ENCODE data around the gene PEF1.

The PEF1 gene

DNA sequence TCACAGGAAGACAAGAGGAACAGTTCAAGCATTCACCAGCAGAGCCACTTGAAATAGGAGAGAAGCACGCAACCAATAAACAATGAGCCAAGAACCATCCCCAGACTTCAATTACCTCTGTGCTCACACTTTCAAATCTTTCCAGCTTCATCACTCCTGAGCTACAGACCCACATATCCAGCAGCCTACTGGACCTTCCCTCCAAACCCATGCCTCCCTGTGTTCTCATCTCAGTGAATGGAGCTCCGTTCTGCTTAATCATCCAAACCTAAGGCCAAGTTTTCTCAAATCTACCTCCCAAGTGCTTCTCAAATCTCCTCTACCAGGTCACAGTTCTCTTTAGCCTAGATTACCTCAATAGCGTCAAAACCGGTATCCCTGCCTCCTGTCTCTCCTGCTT is 3.7 kb downstream of the PEF1 start:
- no peak for DNase-seq (ENCODE audit: insufficient read length)
- TF ChIP-seq POLR2A (IDR thresholded peaks at IDR 0.05; ENCODE audit: low read depth, low read length): no peak
- TF ChIP-seq TAF1 (IDR thresholded peaks at IDR 0.05; ENCODE audit: borderline replicate concordance, low read depth, low read length): no peak
- no peak for FAIRE-seq

DNA sequence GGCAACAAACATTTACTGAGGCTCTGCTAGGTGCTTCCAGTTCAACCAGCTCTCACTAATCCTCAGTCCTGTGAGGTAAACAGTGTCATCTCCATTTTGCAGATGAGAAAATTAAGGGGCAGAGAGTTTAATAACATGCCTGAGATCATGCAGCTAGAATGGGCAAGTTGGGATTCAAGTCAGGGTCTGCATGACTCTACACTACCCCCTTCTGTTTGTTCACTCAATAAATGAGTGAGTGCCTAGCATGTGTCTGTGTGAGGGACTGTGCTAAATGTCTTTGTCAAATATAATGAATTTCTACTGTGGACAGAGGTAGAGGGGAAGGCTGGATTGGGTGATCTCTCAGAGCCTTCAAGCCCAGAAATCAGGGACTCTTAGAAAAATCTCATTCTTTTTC is 4.5 kb downstream of the PEF1 start:
- DNase-seq (ENCODE audit: insufficient read length): no peak
- TF ChIP-seq TAF1 (IDR thresholded peaks at IDR 0.05; ENCODE audit: borderline replicate concordance, low read depth, low read length): no peak
- TF ChIP-seq POLR2A (IDR thresholded peaks at IDR 0.05; ENCODE audit: low read depth, low read length): no peak
- TF ChIP-seq POLR2AphosphoS5 (IDR thresholded peaks at IDR 0.05; ENCODE audit: low read depth, low read length): no peak
- no peak for FAIRE-seq

DNA sequence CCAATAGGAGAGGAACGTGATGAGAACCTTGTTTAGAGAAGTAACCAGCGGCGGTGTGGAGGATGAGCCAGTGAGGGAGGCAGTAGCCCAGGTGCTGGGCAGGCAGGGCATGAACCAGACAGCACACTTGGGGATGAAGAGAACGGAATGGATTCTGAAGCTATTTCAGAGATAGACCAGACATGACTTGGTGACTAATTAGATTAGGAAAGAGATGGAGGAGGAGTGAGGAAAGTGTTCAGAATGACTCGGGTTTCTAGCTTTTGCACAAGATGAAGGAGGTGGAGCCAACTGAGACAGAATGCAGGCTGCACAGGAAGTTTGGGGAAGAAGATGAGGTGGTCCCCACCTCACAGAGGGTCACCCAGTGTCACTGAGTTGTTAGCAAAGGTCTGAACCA is 5.1 kb downstream of the PEF1 start:
- no peak for DNase-seq (ENCODE audit: insufficient read length)
- TF ChIP-seq POLR2AphosphoS5 (IDR thresholded peaks at IDR 0.05; ENCODE audit: low read depth, low read length) (no peak), POLR2A (IDR thresholded peaks at IDR 0.05; ENCODE audit: low read depth, low read length) (no peak), TAF1 (IDR thresholded peaks at IDR 0.05; ENCODE audit: borderline replicate concordance, low read depth, low read length) (no peak)
- no peak for FAIRE-seq

DNA sequence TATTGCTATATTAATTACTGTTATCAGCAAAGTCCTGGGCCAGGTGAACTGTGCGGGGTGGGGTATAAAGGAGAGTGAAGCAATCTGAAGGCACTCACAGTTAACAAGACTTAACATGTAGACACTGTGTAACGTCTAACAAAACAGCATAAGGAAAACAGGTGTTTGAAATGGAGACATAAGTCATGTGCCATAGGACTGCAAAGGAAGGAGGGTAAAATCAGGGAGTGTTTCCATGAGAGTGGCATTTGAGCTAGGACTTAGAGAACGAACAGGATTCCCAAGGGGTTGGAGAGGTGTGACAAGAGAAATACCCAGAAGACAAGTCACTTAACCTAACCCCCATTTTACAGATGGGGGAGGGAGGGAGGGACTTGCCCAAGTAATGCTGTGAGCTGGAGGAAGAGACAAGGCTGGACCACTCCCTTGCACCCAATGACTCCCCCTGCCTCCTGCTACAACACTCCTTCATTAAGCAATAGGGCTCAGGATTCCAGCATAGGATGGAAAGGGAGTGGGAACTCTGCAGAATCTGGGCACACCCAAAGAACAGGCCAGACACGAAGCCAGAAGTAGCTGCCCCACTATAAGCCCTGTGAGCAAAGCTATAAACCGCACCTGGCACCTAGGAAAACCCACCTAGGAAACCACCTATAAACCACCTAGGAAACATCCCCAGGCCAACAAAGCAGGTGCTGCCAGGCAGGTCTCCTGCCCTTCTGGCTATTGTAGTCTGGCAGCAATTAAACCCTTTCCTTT is 6.6 kb downstream of the PEF1 start:
- TF ChIP-seq POLR2AphosphoS5 (IDR thresholded peaks at IDR 0.05; ENCODE audit: low read depth, low read length) (no peak), TAF1 (IDR thresholded peaks at IDR 0.05; ENCODE audit: borderline replicate concordance, low read depth, low read length) (no peak), POLR2A (IDR thresholded peaks at IDR 0.05; ENCODE audit: low read depth, low read length) (no peak)
- FAIRE-seq: no peak
- no peak for DNase-seq (ENCODE audit: insufficient read length)

DNA sequence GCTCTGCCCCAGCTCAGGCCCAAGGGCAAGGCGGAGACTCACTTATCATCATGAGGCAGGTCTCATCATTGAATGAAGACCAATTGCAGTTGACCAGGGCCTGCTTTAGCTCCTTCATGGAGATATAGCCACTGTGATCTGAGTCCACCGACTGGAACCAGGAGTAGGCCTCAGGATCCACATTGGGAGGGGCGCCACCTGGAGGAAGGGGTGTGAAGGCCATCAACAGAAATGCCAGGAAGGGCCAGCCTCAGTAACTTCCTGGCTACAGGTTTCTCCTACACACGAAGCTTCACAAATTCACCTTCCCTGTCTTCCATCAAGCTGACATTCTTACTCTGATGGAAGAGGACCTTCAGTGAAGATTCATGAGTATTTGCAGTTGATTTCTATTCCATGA is 11.6 kb downstream of the PEF1 start:
- FAIRE-seq (peak; percentile 62), DNase-seq (ENCODE audit: insufficient read length) (no peak)
- TF ChIP-seq POLR2A (IDR thresholded peaks at IDR 0.05; ENCODE audit: low read depth, low read length): no peak
- no peak for TF ChIP-seq POLR2AphosphoS5 (IDR thresholded peaks at IDR 0.05; ENCODE audit: low read depth, low read length)
- no peak for TF ChIP-seq TAF1 (IDR thresholded peaks at IDR 0.05; ENCODE audit: borderline replicate concordance, low read depth, low read length)

DNA sequence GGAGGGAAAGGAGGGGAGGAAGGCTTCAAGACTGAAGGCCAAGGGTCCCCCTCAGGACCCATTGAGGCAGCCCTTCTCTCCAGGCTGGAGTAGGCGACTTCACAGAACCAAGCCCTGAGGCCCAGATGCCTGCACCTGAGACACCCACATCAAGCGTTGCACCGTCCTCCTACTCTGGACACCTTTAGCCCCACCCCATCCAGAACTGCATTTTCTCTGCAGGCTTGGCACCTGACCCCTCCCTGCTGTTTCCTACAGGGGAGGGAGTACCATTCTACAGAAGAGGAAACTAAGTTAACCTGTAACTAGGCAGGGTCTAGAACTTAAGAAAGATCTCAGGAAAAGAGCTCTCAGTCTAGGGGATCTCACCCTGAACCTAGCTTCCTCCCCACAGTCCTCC is 12.0 kb downstream of the PEF1 start:
- no peak for TF ChIP-seq POLR2A (IDR thresholded peaks at IDR 0.05; ENCODE audit: low read depth, low read length)
- TF ChIP-seq POLR2AphosphoS5 (IDR thresholded peaks at IDR 0.05; ENCODE audit: low read depth, low read length): no peak
- TF ChIP-seq TAF1 (IDR thresholded peaks at IDR 0.05; ENCODE audit: borderline replicate concordance, low read depth, low read length): no peak
- FAIRE-seq: no peak
- no peak for DNase-seq (ENCODE audit: insufficient read length)

DNA sequence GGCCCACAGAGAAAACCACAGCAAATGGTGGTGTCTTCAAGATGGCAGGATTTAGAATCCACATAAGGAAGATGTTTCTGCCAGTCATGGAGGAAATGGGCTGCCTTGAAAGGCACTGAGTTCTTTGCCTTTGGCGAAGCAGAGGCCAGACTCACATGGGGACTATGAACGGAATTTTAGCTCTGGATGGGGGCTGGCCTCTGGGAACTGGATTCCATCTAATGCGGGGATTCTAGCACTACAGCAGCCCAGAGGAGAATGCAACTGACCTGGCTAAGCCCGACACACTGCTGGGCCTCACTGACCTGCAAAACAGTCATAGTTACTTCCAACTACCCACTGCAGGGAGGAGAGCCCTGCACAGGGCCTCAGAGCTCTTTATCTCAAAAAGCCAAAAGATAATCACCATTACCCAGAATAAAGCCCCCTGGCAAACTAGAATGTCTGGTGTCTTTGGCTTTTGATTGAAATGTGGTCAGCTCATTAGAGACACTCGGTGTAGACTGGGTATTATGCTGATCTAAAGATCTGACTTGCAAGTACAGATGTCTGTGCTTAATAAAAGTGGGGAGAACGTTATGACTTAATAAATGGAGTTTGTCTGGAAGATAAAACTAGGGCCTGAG is 15.6 kb downstream of the PEF1 start:
- TF ChIP-seq POLR2A (IDR thresholded peaks at IDR 0.05; ENCODE audit: low read depth, low read length) (no peak), TAF1 (IDR thresholded peaks at IDR 0.05; ENCODE audit: borderline replicate concordance, low read depth, low read length) (no peak), POLR2AphosphoS5 (IDR thresholded peaks at IDR 0.05; ENCODE audit: low read depth, low read length) (no peak)
- no peak for DNase-seq (ENCODE audit: insufficient read length)
- FAIRE-seq: no peak

DNA sequence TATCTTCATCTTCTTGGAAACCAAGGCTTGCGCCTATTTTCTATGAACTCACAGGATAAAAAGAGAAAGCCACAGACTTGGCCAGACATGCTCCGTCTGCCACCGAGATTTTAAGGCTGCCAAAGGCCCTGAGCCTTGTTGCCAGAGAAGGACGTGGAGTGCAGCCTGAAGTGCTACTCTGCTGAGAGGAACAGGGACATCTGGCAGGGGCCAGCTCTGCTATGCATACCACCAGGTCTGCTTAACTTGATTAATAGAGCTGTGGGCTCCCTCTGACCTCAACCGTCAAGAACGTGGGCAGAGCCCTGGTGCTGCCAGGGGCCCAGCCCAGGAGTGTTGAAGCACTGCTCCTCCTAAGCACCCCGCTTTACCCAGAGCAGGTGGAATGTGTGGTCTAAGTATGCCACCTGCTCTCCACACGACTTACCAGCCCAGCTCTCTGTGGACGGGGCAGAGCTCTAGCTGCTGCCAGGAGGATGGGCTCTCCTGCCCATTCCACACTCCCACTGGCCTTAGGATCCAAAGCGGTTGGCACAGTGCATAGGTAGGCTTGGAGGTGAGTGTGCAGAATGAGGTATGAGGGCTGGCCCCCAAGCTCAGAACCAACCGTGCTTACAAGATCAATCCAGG is 16.6 kb downstream of the PEF1 start:
- DNase-seq (ENCODE audit: insufficient read length): no peak
- no peak for FAIRE-seq
- TF ChIP-seq POLR2AphosphoS5 (IDR thresholded peaks at IDR 0.05; ENCODE audit: low read depth, low read length): no peak
- TF ChIP-seq TAF1 (IDR thresholded peaks at IDR 0.05; ENCODE audit: borderline replicate concordance, low read depth, low read length): no peak

DNA sequence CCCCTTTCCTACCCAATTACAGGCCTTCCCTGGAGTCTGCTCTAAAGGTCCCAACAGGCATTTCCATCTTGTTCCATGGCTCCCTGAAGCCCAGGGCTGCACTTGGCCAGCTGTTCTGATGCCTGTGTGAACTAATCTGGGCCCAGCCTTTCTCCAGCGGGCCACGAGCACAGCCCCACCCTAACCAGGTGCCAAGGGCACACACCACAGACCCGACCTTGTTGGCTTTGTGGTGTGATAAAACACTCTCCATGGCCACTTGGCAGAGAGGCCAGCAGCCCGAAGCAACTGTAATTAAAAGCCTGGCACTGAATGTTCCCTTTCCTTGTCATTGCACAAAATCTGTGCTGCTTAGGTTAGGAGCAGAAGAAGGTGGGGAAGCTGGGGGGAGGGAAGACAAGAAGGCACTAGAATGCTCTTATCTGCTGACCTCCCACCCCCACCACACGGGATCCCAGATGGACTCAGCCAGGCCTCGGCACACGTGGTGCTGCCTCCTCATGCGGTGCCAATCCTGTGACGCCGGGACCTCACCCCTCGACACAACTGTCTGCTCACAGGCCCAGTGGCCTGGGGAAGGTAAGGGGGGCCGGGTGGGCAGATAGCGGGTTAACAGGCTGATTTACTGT is 17.3 kb downstream of the PEF1 start:
- DNase-seq (ENCODE audit: insufficient read length) (no peak), FAIRE-seq (no peak)
- TF ChIP-seq POLR2AphosphoS5 (IDR thresholded peaks at IDR 0.05; ENCODE audit: low read depth, low read length): no peak
- TF ChIP-seq POLR2A (IDR thresholded peaks at IDR 0.05; ENCODE audit: low read depth, low read length): no peak

DNA sequence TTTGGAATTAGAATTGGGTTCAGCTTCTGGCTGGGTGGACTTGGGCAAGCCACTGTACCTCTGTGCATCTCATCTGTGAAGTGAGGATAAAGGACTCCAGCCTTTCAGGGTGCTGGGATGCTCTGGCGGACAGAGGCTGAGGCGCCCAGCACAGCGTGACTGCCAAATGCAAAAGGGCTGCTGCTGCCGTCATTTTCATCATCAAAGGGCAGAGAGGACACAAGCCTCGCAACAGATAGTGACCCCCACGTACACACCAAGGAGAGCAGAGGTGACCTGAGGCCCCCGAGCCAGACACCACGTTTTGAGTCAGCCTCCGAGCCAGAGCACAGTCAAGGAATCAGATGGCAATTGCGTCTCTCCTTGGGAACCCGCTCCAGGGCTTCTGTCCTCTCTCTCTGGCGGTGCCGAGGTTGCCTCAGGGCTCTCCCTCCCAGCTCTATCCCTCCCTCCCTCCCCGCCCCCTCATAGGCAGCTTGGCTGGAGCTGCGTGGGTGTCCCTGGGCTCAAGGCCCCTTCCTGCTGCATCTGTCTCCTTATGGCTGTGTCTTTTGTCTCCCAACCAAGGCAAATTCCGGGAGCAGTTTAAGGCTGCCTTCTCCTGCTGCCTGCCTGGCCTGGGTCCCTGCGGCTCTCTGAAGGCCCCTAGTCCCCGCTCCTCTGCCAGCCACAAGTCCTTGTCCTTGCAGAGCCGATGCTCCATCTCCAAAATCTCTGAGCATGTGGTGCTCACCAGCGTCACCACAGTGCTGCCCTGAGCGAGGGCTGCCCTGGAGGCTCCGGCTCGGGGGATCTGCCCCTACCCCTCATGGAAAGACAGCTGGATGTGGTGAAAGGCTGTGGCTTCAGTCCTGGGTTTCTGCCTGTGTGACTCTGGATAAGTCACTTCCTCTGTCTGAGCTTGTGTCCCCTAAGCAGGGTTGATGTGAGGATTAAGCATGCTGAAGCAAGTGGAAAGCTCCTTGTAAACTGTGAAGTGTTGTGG is 18.2 kb downstream of the PEF1 start:
- TF ChIP-seq POLR2A (IDR thresholded peaks at IDR 0.05; ENCODE audit: low read depth, low read length): no peak
- TF ChIP-seq TAF1 (IDR thresholded peaks at IDR 0.05; ENCODE audit: borderline replicate concordance, low read depth, low read length): no peak
- TF ChIP-seq POLR2AphosphoS5 (IDR thresholded peaks at IDR 0.05; ENCODE audit: low read depth, low read length): no peak
- FAIRE-seq (no peak), DNase-seq (ENCODE audit: insufficient read length) (no peak)

Measured in GM12892 (cell line).